RWPE2 (cell line): ENCODE measurements around the gene DHPS.

Source experiments
- ATAC-seq: fragments of 200-7000 bp; cut with Tn5 transposase; 3 replicates; pipeline ENCODE4 v1.9.1; 2021; ENCODE audit warnings: low read depth
- DNase-seq: peaks from one replicate; pipeline ENCODE4 v3.0.0-alpha.2; 2020; ENCODE audit warnings: low spot score
- H3K27ac ChIP-seq: fragments of 450-650 bp; 2 replicates; pipeline ENCODE4 v1.5.1; 2017; ENCODE audit warnings: mild to moderate bottlenecking; ENCODE audit not compliant: poor library complexity, severe bottlenecking
- H3K27me3 ChIP-seq: fragments of 250-450 bp; sonication (Bioruptor Pico); 2 replicates; pipeline ENCODE4 v1.5.1; 2021; ENCODE audit warnings: mild to moderate bottlenecking, moderate library complexity; ENCODE audit not compliant: insufficient read depth, poor library complexity, severe bottlenecking
- H3K36me3 ChIP-seq: fragments of 250-450 bp; sonication (Bioruptor Pico); 2 replicates; pipeline ENCODE4 v1.5.1; 2020; ENCODE audit warnings: low read depth, mild to moderate bottlenecking, moderate library complexity
- H3K4me1 ChIP-seq: fragments of 250-450 bp; sonication (Bioruptor Pico); 2 replicates; pipeline ENCODE4 v1.5.1; 2021; ENCODE audit warnings: mild to moderate bottlenecking, moderate library complexity; ENCODE audit not compliant: insufficient read depth, poor library complexity, severe bottlenecking
- H3K4me3 ChIP-seq: fragments of 250-450 bp; sonication (Bioruptor Pico); 2 replicates; pipeline ENCODE4 v1.5.1; 2021; ENCODE audit warnings: mild to moderate bottlenecking, moderate library complexity; ENCODE audit not compliant: severe bottlenecking
- H3K9me3 ChIP-seq: fragments of 250-450 bp; sonication (Bioruptor Pico); 2 replicates; pipeline ENCODE4 v1.5.1; 2021; ENCODE audit warnings: mild to moderate bottlenecking, moderate library complexity; ENCODE audit not compliant: severe bottlenecking
- TF ChIP-seq, protein P1 (sequence below): fragments of 450-650 bp; IDR thresholded peaks from one replicate; pipeline ENCODE4 v1.5.1; 2017; ENCODE audit warnings: mild to moderate bottlenecking, moderate library complexity; ENCODE audit not compliant: poor library complexity, severe bottlenecking

Gene DHPS

DNA sequence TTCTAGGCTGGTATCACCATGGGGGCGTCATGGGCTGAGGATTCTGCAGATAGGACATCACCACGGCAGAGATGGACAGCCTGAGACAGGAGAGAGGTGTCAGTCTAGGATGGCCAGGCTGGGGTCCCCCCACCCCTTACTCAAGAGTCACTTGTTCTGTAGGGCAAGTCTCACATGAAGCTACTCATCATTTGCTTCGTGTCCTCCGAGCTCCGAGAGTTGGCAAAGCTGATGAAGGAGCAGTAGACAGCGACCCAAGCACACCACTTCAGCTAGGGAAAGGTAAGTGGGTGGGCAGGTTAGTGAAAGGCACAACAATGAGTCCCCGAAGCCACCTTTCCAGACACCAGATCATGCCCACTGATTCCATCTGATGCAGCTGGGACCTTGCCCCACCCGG lies 13.3 kb downstream of the DHPS start:
- Histone ChIP-seq H3K36me3 (peaks cover 25% of the 10 kb centered on the region), H3K27me3 (no peaks in the 10 kb centered on the region), H3K27ac (peak overlapping the region; percentile 76), H3K4me1 (no peaks in the 10 kb centered on the region), H3K4me3 (peak overlapping the region; percentile 82), H3K9me3 (no peaks in the 10 kb centered on the region)
- ATAC-seq: no peak
- DNase-seq: no peak
- TF ChIP-seq, protein P1, sequence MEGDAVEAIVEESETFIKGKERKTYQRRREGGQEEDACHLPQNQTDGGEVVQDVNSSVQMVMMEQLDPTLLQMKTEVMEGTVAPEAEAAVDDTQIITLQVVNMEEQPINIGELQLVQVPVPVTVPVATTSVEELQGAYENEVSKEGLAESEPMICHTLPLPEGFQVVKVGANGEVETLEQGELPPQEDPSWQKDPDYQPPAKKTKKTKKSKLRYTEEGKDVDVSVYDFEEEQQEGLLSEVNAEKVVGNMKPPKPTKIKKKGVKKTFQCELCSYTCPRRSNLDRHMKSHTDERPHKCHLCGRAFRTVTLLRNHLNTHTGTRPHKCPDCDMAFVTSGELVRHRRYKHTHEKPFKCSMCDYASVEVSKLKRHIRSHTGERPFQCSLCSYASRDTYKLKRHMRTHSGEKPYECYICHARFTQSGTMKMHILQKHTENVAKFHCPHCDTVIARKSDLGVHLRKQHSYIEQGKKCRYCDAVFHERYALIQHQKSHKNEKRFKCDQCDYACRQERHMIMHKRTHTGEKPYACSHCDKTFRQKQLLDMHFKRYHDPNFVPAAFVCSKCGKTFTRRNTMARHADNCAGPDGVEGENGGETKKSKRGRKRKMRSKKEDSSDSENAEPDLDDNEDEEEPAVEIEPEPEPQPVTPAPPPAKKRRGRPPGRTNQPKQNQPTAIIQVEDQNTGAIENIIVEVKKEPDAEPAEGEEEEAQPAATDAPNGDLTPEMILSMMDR: no peak

DNA sequence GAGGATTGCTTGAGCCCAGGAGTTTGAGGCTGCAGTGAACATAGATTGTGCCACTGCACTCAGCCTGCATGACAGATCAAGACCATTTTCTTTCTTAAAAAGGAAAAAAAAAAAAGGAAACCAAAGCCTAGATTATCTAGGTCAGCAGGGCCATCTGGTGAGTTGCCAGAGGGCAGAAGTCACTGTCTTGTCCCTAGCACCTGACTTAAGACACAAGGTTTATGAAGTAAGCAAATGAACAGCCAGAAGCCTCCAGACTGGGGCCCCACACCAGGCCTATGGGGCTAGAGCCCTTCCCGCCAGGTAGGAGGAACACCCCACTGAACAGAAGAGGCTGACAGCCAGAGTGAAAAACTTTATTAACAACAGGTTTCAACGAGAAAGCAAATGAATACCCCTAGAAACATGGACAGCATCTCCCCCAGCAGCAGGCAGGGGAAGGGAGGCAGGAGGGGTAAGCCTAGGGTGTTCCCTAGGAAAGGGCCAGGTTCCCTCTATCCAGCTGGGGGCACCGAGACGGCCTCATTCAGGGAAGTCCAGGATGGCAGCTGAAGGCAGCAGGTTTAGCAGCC lies 13.9 kb downstream of the DHPS start:
- DNase-seq (no peak), ATAC-seq (no peak)
- TF ChIP-seq, protein P1: no peak
- Histone ChIP-seq H3K27me3 (no peaks in the 10 kb centered on the region), H3K36me3 (peaks cover 29% of the 10 kb centered on the region), H3K4me1 (no peaks in the 10 kb centered on the region), H3K9me3 (no peaks in the 10 kb centered on the region), H3K4me3 (no peak overlapping the region), H3K27ac (no peak overlapping the region)

DNA sequence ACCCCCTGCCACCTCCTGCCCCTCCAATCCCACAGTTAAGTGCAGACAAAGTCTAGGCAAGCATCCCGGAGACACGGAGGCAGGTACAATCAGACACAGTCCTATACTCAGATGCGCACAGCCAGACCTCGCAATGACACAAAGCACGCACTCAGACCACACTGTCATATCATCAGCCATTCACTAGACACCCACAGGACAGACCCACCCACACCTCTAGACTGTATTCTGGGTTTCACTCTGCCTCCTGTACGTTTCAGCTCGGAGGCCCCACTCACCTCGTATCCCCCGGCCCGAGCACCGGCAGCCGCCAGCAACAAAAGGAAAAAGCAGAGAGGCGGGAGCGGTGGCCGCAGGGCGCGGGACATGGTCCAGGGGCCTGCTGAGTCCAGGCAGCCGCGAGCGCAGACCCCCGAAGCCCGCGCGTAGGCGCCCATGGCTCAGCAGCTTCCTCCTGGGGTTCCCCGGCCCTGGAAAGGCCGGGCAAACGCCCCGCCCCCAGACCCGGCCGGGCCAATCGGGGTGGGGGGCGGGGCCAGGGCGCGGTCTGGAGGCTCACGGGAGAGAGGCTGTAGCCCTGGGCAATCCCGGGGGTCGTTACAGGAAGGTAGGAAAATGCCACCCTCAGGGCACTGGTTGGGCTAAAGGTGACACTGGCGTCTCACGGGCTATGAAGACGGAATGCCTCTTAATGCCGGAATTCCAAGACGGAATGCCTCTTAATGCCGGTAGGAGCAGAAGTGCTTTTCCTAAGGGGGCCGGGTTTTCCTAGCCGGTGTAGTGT lies 15.2 kb downstream of the DHPS start, which contains the start of the genes MAN2B1 and WDR83:
MAN2B1 (minus strand) TSS at position 478 of the 784 bp plus-strand sequence; CDS start at position 437, 41 bp downstream.
WDR83 (plus strand) TSS at position 543 of the 784 bp plus-strand sequence. CDS start 2,984 bp downstream, outside the sequence.
- no peak within 1 kb of the TSS for H3K27ac ChIP-seq
- no peaks in the 10 kb centered on the region for H3K9me3 ChIP-seq
- TF ChIP-seq, protein P1: no peak
- peak within 1 kb of the TSS; percentile 77 for H3K4me3 ChIP-seq
- H3K36me3 ChIP-seq: peaks cover 22% of the 10 kb centered on the region
- no peaks in the 10 kb centered on the region for H3K4me1 ChIP-seq
- no peaks in the 10 kb centered on the region for H3K27me3 ChIP-seq
- ATAC-seq (peak; percentile 82), DNase-seq (no peak)

DNA sequence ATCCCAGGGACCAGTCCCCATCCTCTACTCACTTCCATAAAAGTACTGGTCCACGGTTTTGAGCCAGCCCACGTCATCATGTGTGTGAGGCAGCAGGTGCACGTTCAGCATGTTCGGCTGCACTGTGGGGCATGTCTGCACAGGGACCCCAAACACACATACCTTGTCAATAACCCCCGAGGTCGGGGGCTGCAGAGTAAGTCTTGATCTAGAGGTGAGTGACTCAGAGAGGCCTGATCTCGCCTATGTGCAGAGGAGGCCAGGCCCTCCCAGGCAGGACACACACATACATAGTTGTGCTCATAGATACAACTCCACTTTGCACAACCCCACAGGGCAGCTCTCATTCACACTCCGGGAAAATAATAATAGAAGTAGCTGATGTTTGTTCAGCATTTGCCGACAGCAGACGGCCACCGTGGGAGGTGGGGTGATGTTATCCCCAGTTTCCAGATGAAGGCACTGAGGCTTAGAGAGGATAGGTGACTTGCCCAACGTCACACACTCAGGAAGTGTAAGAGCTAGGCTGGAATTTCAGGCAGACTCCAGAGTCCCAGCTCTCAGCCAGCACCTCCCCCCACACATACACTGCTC lies 15.9 kb downstream of the DHPS start:
- Histone ChIP-seq H3K9me3 (no peaks in the 10 kb centered on the region), H3K4me1 (no peaks in the 10 kb centered on the region), H3K27me3 (no peaks in the 10 kb centered on the region), H3K27ac (no peak overlapping the region), H3K4me3 (peak overlapping the region; percentile 77), H3K36me3 (peaks cover 25% of the 10 kb centered on the region)
- ATAC-seq (no peak; the same call in 2 of the 3 replicates), DNase-seq (no peak)
- TF ChIP-seq, protein P1: no peak
